HepG2 (cell line): ENCODE data around the gene C15orf62. TPM values are rescaled to one million over a fixed set of nuclear protein-coding genes. Genes with fewer than 3 reads are reported as not detected.

ENCODE experiments used
- ADNP ChIP-seq: sonication (generic); formaldehyde crosslinking; IDR thresholded peaks from 2 replicates; pipeline ENCODE4 v1.4.0; 2020; ENCODE audit warnings: missing genetic modification reagents
- ATF6 ChIP-seq: sonication (generic); formaldehyde crosslinking; conservative IDR thresholded peaks from 2 replicates; pipeline ENCODE4 v1.4.0; 2020; ENCODE audit warnings: missing genetic modification reagents
- EEA1 ChIP-seq: sonication (generic); formaldehyde crosslinking; IDR thresholded peaks from 2 replicates; pipeline ENCODE4 v1.5.1; 2020; ENCODE audit warnings: mild to moderate bottlenecking, missing genetic modification reagents, borderline replicate concordance
- FLYWCH1 ChIP-seq: sonication (generic); formaldehyde crosslinking; IDR thresholded peaks from 2 replicates; pipeline ENCODE4 v1.8.1; 2023; ENCODE audit warnings: mild to moderate bottlenecking, missing genetic modification reagents
- FOXA1 ChIP-seq, 2 experiments: fragments of 450-650 bp in 1 of 2; sonication (generic) in 1 of 2; formaldehyde crosslinking in 1 of 2; IDR thresholded peaks; 2 replicates each; pipeline versions ENCODE4 v1.4.0 to v1.6.1; 2016 to 2020; ENCODE audit warnings: missing genetic modification reagents in 1 of 2
- HMGXB4 ChIP-seq, 2 experiments: sonication (generic) in 1 of 2; formaldehyde crosslinking in 1 of 2; IDR thresholded peaks; 2 replicates each; pipeline versions ENCODE4 v1.4.0 to v1.6.1; 2018 to 2020; ENCODE audit warnings: missing genetic modification reagents in 2 of 2, borderline replicate concordance in 1 of 2, low read depth in 1 of 2, mild to moderate bottlenecking in 1 of 2, missing biosample characterization in 1 of 2
- MED1 ChIP-seq: sonication (generic); formaldehyde crosslinking; IDR thresholded peaks from 2 replicates; pipeline ENCODE4 v1.4.0; 2020; ENCODE audit warnings: missing genetic modification reagents
- POLR2A ChIP-seq, 2 experiments: IDR thresholded peaks; 2 replicates each; pipeline ENCODE4 v1.6.1; 2011; ENCODE audit warnings: low read depth in 2 of 2, low read length in 2 of 2, mild to moderate bottlenecking in 1 of 2, moderate library complexity in 1 of 2; ENCODE audit not compliant: insufficient read depth in 1 of 2
- TEAD3 ChIP-seq: optimal IDR thresholded peaks from 2 replicates; pipeline ENCODE3; 2016; ENCODE audit warnings: borderline replicate concordance
- TP53 ChIP-seq: sonication (generic); formaldehyde crosslinking; conservative IDR thresholded peaks from 2 replicates; pipeline ENCODE4 v1.4.0; 2020; ENCODE audit warnings: missing genetic modification reagents
- ZNF33A ChIP-seq: sonication (generic); formaldehyde crosslinking; IDR thresholded peaks from 2 replicates; pipeline ENCODE4 v1.5.1; 2020; ENCODE audit warnings: missing genetic modification reagents, mild to moderate bottlenecking, moderate library complexity, borderline replicate concordance
- ZNF446 ChIP-seq: sonication (generic); formaldehyde crosslinking; IDR thresholded peaks from 2 replicates; pipeline ENCODE4 v1.5.0; 2020; ENCODE audit warnings: mild to moderate bottlenecking, missing genetic modification reagents
- ZNF75D ChIP-seq: sonication (generic); formaldehyde crosslinking; IDR thresholded peaks from 2 replicates; pipeline ENCODE4 v1.8.1; 2023; ENCODE audit warnings: missing genetic modification reagents, mild to moderate bottlenecking, borderline replicate concordance
- ZNF850 ChIP-seq: sonication (generic); formaldehyde crosslinking; conservative IDR thresholded peaks from 2 replicates; pipeline ENCODE4 v1.9.0; 2021; ENCODE audit warnings: mild to moderate bottlenecking, missing genetic modification reagents
- polyA plus RNA-seq, 8 experiments: library from polyadenylated mRNA; depleted of rRNA in 3 of 8; stranded (reverse) in 7 of 8; unstranded in 1 of 8; fragments of >200 nt; fragmentation: Illumina TruSeq in 4 of 8; extraction: Trizol in 4 of 8; gene quantifications; 2 replicates each; pipeline versions ENCODE4 v1.2.1 to v1.2.3, GENCODE V29; 2011 to 2016; ENCODE audit warnings: low read depth in 4 of 8, missing spikeins in 1 of 8, mixed read lengths in 1 of 8; ENCODE audit not compliant: insufficient read depth in 1 of 8
- total RNA-seq, 5 experiments: library from RNA; depleted of rRNA; stranded (reverse); fragments of >200 nt; fragmentation: Illumina TruSeq; extraction: Trizol; gene quantifications; 2 replicates each; pipeline ENCODE4 v1.2.3, GENCODE V29; 2016; ENCODE audit warnings: low read depth in 1 of 5
- TF ChIP-seq, protein P1 (sequence below): sonication (generic); formaldehyde crosslinking; IDR thresholded peaks from 2 replicates; pipeline ENCODE4 v1.8.1; 2023; ENCODE audit warnings: mild to moderate bottlenecking, moderate library complexity, missing genetic modification reagents
- TF ChIP-seq, protein P2 (sequence below): sonication (generic); formaldehyde crosslinking; IDR thresholded peaks from 2 replicates; pipeline ENCODE4 v1.4.0; 2020; ENCODE audit warnings: missing genetic modification reagents, borderline replicate concordance
- TF ChIP-seq, protein P3 (sequence below): sonication (generic); IDR thresholded peaks from 2 replicates; pipeline ENCODE4 v1.6.1; 2016; ENCODE audit warnings: low read depth, borderline replicate concordance

The C15orf62 gene
- total and polyA plus RNA-seq, 2 of the 13 experiments (the other 11 are each of a cell fraction or from before 2014, with no cell fraction given), result 0.51 to 1.1 TPM

DNA sequence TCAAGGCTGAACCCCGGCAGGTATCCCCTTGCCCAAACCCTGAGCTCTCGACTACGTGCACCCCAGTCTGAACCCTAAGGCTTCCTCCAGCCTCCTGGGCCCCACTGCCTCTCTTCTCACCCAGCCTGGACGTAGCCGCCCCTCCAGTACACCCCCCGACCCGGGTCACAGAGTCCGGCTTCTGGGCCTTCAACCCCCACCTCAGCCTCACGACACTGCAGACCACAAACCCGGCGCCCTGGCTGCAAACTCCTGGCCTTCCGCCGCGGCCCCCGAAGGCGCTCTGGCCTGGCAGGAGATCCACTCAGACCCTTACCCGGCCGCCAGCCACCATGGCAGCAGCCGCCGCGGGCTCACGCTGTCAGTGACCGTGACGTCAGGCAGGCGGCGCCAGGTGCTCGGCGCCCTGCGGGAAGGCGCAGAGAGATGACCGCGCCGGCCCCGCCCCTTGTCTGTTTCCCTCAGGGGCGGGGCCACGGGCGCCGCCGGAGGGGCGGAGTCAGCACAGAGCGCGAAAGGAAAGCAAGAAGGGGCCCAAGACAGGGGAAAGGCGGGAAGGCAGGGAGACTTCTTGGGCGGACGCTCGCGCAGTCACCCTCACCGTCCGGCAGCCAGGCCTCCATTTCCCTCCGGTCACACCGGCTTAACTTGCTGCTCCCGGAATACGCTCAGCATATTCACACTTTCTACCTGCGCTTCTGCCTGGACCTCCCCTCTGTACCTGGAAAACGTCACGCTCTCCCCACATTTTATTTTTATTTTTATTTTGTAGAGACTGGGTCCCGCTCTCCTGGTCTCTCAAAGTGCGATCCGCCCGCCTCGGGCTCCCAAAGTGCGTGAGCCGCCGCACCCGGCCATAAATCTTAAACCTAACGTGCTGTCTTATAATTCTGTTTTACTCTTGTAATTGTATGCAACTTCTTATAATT is 14.6 kb upstream of the C15orf62 start, which contains the start of gene RMDN3 (continued):
- TF ChIP-seq ZNF75D (CRISPR knock-in tag) (no peak), TP53 (CRISPR knock-in tag) (no peak), MED1 (CRISPR knock-in tag) (peak; percentile 63; the same call in 1 of the 2 replicates), ZNF850 (CRISPR knock-in tag) (0 out of 2 replicates have a peak, but pooled peaks have one; percentile 87), EEA1 (CRISPR knock-in tag) (peak; percentile 61; the same call in 1 of the 2 replicates), ADNP (CRISPR knock-in tag) (no peak), TEAD3 (CRISPR knock-in tag) (no peak), FLYWCH1 (CRISPR knock-in tag) (no peak), ZNF446 (CRISPR knock-in tag) (peak; percentile 83; the same call in 1 of the 2 replicates), ZNF33A (0 out of 2 replicates have a peak, but pooled peaks have one; percentile 48), HMGXB4 (CRISPR knock-in tag; IDR thresholded peaks at IDR 0.05; ENCODE audit: borderline replicate concordance in 1 of 2, low read depth in 1 of 2) (peak; percentile 57 to 72; a peak in 2 of 4 replicates), ATF6 (no peak), POLR2A (IDR thresholded peaks at IDR 0.05; ENCODE audit: insufficient read depth in 1 of 2, low read depth in 2 of 2, low read length in 2 of 2) (peak; percentile 79 to 91), FOXA1 (IDR thresholded peaks at IDR 0.05) (no peak), FOXA1 (CRISPR knock-in tag; IDR thresholded peaks at IDR 0.05) (no peak)
- TF ChIP-seq, protein P1, sequence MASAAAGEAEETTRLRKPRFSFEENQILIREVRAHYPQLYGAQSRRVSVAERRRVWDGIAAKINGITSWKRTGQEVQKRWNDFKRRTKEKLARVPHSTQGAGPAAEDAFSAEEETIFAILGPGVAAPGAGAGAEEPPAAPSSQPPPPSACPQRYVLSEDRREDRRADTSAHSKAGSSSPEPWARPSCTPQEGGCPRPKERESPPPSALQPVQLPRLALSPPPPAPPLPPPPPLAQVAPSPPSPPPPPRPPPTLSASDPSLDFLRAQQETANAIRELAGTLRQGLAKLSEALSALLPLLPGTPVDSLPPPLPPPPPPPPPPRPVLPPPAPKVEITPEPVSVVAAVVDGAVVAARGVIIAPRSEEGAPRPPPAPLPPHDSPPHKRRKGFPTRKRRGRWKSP, result 0 out of 2 replicates have a peak, but pooled peaks have one; percentile 35
- TF ChIP-seq, protein P2, sequence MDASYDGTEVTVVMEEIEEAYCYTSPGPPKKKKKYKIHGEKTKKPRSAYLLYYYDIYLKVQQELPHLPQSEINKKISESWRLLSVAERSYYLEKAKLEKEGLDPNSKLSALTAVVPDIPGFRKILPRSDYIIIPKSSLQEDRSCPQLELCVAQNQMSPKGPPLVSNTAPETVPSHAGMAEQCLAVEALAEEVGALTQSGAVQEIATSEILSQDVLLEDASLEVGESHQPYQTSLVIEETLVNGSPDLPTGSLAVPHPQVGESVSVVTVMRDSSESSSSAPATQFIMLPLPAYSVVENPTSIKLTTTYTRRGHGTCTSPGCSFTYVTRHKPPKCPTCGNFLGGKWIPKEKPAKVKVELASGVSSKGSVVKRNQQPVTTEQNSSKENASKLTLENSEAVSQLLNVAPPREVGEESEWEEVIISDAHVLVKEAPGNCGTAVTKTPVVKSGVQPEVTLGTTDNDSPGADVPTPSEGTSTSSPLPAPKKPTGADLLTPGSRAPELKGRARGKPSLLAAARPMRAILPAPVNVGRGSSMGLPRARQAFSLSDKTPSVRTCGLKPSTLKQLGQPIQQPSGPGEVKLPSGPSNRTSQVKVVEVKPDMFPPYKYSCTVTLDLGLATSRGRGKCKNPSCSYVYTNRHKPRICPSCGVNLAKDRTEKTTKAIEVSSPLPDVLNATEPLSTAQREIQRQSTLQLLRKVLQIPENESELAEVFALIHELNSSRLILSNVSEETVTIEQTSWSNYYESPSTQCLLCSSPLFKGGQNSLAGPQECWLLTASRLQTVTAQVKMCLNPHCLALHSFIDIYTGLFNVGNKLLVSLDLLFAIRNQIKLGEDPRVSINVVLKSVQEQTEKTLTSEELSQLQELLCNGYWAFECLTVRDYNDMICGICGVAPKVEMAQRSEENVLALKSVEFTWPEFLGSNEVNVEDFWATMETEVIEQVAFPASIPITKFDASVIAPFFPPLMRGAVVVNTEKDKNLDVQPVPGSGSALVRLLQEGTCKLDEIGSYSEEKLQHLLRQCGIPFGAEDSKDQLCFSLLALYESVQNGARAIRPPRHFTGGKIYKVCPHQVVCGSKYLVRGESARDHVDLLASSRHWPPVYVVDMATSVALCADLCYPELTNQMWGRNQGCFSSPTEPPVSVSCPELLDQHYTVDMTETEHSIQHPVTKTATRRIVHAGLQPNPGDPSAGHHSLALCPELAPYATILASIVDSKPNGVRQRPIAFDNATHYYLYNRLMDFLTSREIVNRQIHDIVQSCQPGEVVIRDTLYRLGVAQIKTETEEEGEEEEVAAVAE (CRISPR knock-in tag), result peak; percentile 22; the same call in 1 of the 2 replicates
- TF ChIP-seq, protein P3, sequence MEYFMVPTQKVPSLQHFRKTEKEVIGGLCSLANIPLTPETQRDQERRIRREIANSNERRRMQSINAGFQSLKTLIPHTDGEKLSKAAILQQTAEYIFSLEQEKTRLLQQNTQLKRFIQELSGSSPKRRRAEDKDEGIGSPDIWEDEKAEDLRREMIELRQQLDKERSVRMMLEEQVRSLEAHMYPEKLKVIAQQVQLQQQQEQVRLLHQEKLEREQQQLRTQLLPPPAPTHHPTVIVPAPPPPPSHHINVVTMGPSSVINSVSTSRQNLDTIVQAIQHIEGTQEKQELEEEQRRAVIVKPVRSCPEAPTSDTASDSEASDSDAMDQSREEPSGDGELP, result peak; percentile 59; the same call in 1 of the 2 replicates
